ENCODE results near the gene RRP7A. TPM values are rescaled to one million over a fixed set of nuclear protein-coding genes. Genes with fewer than 3 reads are reported as not detected.

The RRP7A gene
- total and polyA plus RNA-seq, 2 donors (not counting 1 experiment from before 2014, with no cell fraction given): 18.3 to 98.5 TPM

DNA sequence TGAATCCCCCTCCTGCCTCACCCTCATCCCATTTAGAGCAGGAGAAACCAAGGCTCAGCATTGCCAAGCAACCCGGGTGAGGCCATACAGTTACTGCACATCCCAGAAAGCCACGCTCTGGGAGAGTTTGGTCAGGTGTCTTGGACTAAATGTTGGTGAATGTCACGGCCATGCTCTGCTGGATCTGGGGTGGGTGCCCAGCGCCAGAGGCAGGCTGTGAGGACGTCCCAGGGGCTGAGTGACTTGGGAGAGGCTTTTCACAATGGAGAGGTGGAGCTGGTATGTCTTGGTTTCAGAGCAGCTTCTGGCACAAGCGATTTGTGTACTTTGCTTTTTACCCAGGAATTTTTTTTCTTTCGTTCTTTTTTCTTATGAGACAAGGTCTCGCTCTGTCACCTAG lies 40.8 kb upstream of the RRP7A start:
- ChIA-PET POLR2A (interaction anchor here (0.6 kb wide), 1 partner anchor 485 kb away, joined by 3 read pairs; no protein-coding TSS in a partner anchor), CTCF (interaction anchor here (2.1 kb wide), 1 partner anchor 27 kb away, joined by 12 read pairs; no protein-coding TSS in a partner anchor)
- peak; percentile 4 for DNase-seq
- Histone ChIP-seq H3K27ac (ENCODE audit: low read length in 2 of 2) (no peak overlapping the region), H3K36me3 (replicated peaks in 1 of 2; ENCODE audit: control extremely low read depth in 1 of 2, control insufficient read depth in 1 of 2, extremely low read depth in 1 of 2, insufficient read depth in 2 of 2, low read length in 1 of 2) (no peaks in the 10 kb centered on the region), H3K27me3 (replicated peaks in 1 of 4; ENCODE audit: control extremely low read depth in 1 of 4, control insufficient read depth in 3 of 4, insufficient read depth in 4 of 4, low read length in 3 of 4) (no peaks in the 10 kb centered on the region), H3K4me3 (ENCODE audit: control extremely low read depth in 1 of 5, extremely low read depth in 1 of 5, insufficient read depth in 1 of 5, low read depth in 2 of 5, low read length in 4 of 5) (no peak overlapping the region), H3K4me2 (replicated peaks; ENCODE audit: low read depth, low read length, poor library complexity, severe bottlenecking) (no peak overlapping the region), H4K20me1 (ENCODE audit: control insufficient read depth, insufficient read depth, low read length, poor library complexity, severe bottlenecking) (no peaks in the 10 kb centered on the region), H2AFZ (ENCODE audit: insufficient read depth, low read depth, low read length, poor library complexity, severe bottlenecking) (no peak overlapping the region), H3K9me3 (ENCODE audit: control extremely low read depth in 1 of 3, control insufficient read depth in 2 of 3, insufficient read depth in 1 of 3, low read length in 2 of 3) (no peaks in the 10 kb centered on the region), H3K79me2 (ENCODE audit: control insufficient read depth, insufficient read depth, low read length) (no peaks in the 10 kb centered on the region), H3K9ac (ENCODE audit: low read length) (no peak overlapping the region), H3K4me1 (ENCODE audit: control insufficient read depth in 2 of 2, insufficient read depth in 2 of 2, low read length in 2 of 2) (peaks cover 13 to 19% of the 10 kb centered on the region in 2 donors)
- TF ChIP-seq EZH2 (IDR thresholded peaks at IDR 0.05; ENCODE audit: borderline replicate concordance, insufficient read depth, low read depth, low read length, poor library complexity, severe bottlenecking): no peak
- TF ChIP-seq, protein P1, sequence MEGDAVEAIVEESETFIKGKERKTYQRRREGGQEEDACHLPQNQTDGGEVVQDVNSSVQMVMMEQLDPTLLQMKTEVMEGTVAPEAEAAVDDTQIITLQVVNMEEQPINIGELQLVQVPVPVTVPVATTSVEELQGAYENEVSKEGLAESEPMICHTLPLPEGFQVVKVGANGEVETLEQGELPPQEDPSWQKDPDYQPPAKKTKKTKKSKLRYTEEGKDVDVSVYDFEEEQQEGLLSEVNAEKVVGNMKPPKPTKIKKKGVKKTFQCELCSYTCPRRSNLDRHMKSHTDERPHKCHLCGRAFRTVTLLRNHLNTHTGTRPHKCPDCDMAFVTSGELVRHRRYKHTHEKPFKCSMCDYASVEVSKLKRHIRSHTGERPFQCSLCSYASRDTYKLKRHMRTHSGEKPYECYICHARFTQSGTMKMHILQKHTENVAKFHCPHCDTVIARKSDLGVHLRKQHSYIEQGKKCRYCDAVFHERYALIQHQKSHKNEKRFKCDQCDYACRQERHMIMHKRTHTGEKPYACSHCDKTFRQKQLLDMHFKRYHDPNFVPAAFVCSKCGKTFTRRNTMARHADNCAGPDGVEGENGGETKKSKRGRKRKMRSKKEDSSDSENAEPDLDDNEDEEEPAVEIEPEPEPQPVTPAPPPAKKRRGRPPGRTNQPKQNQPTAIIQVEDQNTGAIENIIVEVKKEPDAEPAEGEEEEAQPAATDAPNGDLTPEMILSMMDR (IDR thresholded peaks at IDR 0.05): no peak
- no peaks in the 10 kb centered on the region for H3K27me3 Mint-ChIP-seq
- H3K4me1 Mint-ChIP-seq: peaks cover 15% of the 10 kb centered on the region
- H3K27ac Mint-ChIP-seq: no peak overlapping the region
- H3K9me3 Mint-ChIP-seq (ENCODE audit: insufficient read depth): no peaks in the 10 kb centered on the region
- WGBS (ENCODE audit: insufficient coverage): 91% methylated on average over 6 of the region's 8 CpGs
- no peak overlapping the region for H3K4me3 Mint-ChIP-seq
- no peak for ATAC-seq (ENCODE audit: low read depth)
- intact Hi-C loops (cut with micrococcal nuclease): loop anchor here (5.0 kb wide), 1 partner anchor 33 kb away; no protein-coding TSS in a partner anchor

Measured in B cell (primary cell).